ENCODE data around the gene C3orf80.
A peak's percentile ranks its signal among the peaks of the same experiment; 100 is the strongest.
"Not testable (repeated sequence)": the region's sequence is repeated elsewhere in the genome, so short reads cannot be mapped to it uniquely, and the experiment has no call there.

Gene C3orf80

DNA sequence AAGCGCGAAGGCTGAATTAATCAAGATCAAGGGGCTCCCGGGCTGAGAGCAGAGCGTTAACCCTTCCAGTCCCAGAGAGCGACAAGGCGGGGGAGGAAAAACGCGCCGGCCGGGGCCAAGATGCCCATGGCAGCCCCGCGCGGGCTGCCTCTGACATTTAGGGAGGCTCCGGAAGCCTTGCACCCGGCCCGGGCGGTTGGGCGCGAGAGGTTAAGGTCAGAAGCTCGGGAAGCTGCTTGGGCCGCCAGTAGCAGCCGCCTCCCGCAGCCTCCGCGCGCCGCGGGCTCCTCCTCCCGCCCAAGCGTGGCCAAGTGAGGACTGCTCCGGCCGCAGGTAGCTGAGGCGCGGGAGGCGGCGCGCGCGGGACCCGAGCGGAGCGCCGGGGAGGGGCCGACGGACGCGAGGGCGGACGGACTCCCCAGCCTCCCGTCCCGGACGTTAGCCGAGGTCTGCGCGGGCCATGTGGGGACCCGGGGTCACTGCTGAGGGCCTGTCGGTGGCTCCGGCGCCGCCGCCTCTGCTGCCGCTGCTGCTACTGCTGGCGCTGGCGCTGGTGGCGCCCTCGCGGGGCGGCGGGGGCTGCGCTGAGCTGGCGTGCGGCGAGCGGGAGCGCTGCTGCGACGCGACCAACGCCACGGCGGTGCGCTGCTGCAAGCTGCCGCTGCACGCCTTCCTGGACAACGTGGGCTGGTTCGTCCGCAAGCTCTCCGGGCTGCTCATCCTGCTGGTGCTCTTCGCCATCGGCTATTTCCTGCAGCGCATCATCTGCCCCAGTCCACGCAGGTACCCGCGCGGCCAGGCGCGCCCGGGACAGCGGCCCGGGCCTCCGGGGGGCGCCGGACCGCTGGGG lies at the start of gene C3orf80:
Gene C3orf80, plus strand, starts transcription at position 247 of the 850 bp plus-strand sequence. Its CDS starts 214 bp downstream, at position 461.
- DNase-seq (ENCODE audit: extremely low read depth in 1 of 2, low read depth in 1 of 2): peak in 1 of 2 donors; percentile 28

DNA sequence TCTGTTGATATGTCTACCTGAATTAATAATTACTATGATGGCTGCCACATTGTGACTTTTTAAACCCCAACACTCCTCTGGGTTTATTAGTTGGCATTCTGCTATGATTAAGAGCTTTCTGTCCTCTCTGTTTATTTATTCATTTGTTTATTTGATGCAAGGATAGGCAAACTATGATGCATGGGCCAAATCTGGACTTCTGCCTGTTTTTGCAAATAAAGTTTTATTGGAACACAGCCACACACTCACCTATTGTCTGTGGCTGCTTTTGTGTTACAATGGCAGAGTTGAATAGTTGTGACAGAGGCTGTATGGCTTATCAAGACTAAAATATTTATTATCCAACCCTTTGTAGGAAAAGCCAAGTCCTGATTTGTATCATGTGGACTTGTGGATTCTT lies 48.3 kb upstream of the C3orf80 start:
- DNase-seq (ENCODE audit: extremely low read depth in 1 of 2, low read depth in 1 of 2): no peak

- not testable (repeated sequence) for DNase-seq (ENCODE audit: extremely low read depth in 1 of 2, low read depth in 1 of 2)
Measured at GRCh38 chr3:160178661-160179060, 46.6 kb upstream of the C3orf80 start.

DNA sequence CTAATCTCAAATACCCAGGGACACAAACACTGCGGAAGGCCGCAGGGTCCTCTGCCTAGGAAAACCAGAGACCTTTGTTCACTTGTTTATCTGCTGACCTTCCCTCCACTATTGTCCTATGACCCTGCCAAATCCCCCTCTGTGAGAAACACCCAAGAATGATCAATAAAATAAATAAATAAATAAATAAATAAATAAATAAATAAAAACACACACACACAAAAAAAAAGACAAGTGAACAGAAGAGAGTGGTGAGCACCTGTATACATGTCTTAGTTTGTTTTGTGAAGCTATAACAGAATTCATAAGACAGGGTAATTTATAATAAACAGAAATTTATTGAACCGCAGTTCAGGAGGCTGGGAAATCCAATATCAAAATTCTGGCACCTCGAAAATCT lies 45.8 kb upstream of the C3orf80 start:
- not testable (repeated sequence) for DNase-seq (ENCODE audit: extremely low read depth in 1 of 2, low read depth in 1 of 2)

DNA sequence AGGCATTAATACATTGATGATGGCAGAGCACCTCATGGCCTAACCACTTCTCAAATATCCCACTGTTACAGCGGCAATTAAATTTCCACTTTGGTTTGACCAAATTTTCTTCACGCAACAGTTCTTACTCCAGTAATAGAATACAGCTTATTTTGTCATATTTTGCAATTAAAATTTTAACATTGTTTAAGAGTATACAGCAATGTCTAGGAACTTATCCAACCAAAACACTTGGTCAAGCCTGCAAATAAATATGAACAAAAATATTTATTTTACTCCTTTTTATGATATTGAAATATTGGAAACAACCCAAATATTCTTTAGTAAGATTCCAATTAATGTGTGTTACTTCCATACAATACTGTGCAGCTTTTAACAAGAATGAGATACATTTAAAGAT lies 45.3 kb upstream of the C3orf80 start:
- no peak for DNase-seq (ENCODE audit: extremely low read depth in 1 of 2, low read depth in 1 of 2)

- DNase-seq (ENCODE audit: extremely low read depth in 1 of 2, low read depth in 1 of 2): no peak
Measured at GRCh38 chr3:160180581-160181216, 44.5 kb upstream of the C3orf80 start.

DNA sequence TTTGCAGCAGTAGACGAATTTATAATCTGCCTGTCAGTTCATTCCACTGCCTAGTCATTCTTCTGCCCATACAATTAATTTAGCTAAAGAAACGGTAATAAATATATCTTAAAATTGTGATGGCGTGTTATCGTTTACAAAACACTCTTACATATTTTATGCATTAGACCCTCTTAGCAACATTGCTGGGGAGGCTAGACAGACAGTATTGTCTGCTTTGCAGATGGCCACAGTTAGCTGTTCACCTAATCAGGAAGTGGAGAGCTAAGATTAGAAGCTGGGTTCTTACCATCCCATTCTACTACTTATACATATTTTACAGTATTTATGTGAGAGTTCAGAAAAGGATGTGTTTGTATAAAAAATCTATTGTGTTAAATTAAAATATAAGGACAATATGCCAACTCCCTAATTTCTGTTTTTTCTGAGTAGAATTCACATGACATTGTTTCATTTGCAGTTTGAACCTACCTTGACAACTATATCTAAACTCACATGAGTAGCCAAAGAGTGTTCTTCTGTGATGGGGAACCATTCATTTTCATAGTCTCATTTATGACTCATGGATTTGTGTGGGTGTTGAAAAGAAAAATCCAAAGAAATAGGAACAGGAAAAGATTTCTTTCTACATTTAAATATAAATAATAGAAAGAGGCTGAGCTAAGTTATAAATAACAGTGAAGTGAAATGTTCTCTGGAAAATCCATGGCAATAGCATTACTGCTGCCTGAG lies 41.7 kb upstream of the C3orf80 start:
- DNase-seq (ENCODE audit: extremely low read depth in 1 of 2, low read depth in 1 of 2): no peak

DNA sequence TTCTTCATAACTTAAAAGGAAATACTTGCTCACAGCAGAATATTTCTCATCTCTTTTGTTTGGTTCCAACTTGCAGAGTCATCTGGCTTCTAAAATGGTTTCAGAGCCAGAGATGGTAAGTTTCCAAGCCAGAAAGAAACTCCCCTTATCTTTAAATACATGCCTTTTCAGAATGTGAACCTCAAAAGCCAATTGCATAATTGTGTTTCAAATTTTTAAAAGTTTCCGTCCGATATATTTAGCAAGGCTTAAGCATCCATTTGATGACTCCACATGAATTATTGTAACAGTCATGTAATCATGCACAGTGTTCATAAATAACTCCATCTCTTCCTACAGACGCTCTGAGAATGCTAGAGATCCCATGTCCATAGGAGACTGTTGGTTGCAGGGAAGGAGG lies 40.6 kb upstream of the C3orf80 start:
- no peak for DNase-seq (ENCODE audit: extremely low read depth in 1 of 2, low read depth in 1 of 2)

- DNase-seq (ENCODE audit: extremely low read depth in 1 of 2, low read depth in 1 of 2): no peak
Measured at GRCh38 chr3:160185751-160186150, 39.5 kb upstream of the C3orf80 start.

- no peak for DNase-seq (ENCODE audit: extremely low read depth in 1 of 2, low read depth in 1 of 2)
Measured at GRCh38 chr3:160187288-160187687, 37.9 kb upstream of the C3orf80 start.

- DNase-seq (ENCODE audit: extremely low read depth in 1 of 2, low read depth in 1 of 2): no peak
Measured at GRCh38 chr3:160192310-160193029, 32.8 kb upstream of the C3orf80 start.

DNA sequence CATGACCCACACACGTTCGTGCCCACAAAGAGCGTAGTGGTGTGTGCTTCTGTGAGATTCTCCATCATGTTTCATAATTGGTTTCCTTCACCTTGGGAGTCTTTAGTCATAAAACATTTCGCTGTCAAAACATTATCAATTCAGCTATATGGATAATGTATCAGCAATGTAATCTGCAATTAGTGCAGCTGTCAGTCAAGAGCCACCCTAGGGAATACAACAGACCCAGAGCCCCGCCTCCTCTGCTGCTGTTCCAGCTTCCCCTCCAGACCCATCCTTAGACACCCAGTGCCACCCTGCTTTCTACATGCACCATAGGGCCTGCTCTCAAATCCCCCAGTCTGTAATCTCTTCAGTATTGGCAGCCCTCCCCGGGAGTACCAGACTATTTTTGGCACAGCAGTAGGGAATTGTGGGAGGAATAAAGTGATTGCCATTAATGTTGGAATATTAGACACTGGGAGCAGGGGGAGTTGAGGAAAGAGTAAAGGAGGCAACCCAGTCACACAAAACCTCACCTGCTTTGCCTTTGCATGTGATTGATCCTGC lies 31.5 kb upstream of the C3orf80 start:
- DNase-seq (ENCODE audit: extremely low read depth in 1 of 2, low read depth in 1 of 2): no peak

DNA sequence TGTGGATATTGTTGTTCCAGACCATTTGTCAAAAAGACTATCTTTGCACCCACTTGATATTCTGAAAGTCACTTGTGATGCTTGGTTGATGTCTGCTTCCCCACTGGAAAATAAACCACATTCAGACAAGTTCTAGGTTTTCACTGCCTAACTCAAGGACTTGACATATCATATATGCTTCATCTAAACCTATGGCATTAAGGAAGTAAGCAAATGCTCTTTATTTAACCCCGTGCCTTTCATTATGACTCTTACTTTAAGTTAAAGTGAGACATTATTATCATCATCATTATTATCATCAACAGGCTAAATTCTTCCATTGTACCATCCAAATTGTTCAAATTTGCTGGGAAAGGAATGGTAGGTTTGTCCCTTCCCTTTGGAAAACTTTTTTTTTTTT lies 30.8 kb upstream of the C3orf80 start:
- no peak for DNase-seq (ENCODE audit: extremely low read depth in 1 of 2, low read depth in 1 of 2)

GRCh38 chr3:160195106-160195505 lies 30.1 kb upstream of the C3orf80 start:
- DNase-seq (ENCODE audit: extremely low read depth in 1 of 2, low read depth in 1 of 2): no peak

DNA sequence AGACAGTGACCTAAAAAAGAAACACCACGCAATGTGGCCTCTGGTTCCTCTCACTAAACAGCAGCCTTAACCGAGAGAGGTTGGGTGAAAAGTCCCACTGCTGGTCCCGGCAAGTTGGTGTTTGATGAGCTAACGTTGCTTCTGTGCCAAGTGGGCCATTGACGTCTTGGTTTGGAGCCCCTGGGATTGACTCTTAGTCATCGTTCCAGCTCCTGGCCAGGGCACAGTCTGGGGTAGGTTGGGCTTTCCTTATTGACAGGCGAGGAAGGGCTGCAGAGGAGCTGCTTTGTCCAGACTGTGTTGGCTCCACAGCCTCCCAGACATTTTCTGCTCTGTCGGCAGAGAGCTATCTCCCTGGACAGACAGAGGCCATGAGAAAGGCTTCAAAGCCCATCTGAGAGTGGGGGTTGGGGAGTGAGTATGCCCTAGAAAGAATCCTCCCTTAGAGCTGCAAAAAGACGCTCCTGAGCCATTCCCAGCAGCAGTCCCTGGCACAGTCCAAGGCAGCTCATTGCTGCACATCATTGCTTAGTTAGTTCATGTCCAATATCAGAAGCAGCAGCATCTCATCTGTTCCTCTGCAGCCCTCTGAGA lies 28.6 kb upstream of the C3orf80 start:
- no peak for DNase-seq (ENCODE audit: extremely low read depth in 1 of 2, low read depth in 1 of 2)

DNA sequence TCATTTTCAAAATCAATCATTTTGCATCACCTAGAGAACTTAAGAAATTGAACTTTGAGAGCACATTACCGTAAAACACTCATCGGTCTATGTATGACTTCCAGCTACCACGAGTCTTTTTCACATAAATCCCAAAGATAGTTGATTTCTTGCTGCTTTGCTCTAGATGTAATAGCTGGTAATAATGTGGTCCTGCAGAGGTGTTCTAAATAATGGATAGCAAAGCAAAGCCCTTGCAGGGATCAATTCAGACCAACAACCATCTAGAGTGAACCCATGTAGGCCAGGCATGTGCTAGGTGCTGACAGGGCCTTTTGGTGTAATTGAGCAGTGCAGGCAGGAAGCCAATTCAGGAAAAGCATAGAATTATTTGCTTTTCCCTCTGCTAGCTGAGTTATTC lies 26.1 kb upstream of the C3orf80 start:
- DNase-seq (ENCODE audit: extremely low read depth in 1 of 2, low read depth in 1 of 2): no peak

GRCh38 chr3:160200353-160200752 lies 24.9 kb upstream of the C3orf80 start:
- DNase-seq (ENCODE audit: extremely low read depth in 1 of 2, low read depth in 1 of 2): no peak

GRCh38 chr3:160204396-160205011 lies 20.7 kb upstream of the C3orf80 start:
- not testable (repeated sequence) for DNase-seq (ENCODE audit: extremely low read depth in 1 of 2, low read depth in 1 of 2)

DNA sequence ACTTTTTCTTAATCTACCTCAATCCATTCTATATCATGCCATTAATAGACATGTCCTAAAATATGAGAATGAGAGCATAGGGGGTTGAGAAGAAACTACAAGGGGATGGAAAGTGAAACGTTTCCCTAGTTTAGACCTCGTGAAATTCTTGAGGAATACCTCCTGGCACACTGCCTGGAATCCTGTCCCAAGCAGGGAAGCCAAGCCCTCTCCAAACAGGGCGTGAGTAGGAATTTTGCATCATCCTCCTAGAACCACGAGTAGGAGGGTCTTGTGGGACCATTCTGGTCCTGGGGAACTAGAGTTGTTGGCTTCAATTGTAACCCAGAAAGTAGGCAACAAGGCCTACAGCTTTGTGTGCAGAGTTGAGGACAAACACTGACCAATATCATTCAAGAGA lies 19.6 kb upstream of the C3orf80 start:
- DNase-seq (ENCODE audit: extremely low read depth in 1 of 2, low read depth in 1 of 2): no peak

GRCh38 chr3:160210341-160210740 lies 14.9 kb upstream of the C3orf80 start:
- no peak for DNase-seq (ENCODE audit: extremely low read depth in 1 of 2, low read depth in 1 of 2)
